AG08395 (cell line): Measurements from ENCODE around the gene AFF3.
"Not testable (repeated sequence)": the region's sequence is repeated elsewhere in the genome, so short reads cannot be mapped to it uniquely, and the experiment has no call there.

Source experiments
- DNase-seq: peaks from one replicate; pipeline ENCODE4 v3.0.0; 2012; ENCODE audit warnings: mixed read lengths, low spot score

The AFF3 gene

DNA sequence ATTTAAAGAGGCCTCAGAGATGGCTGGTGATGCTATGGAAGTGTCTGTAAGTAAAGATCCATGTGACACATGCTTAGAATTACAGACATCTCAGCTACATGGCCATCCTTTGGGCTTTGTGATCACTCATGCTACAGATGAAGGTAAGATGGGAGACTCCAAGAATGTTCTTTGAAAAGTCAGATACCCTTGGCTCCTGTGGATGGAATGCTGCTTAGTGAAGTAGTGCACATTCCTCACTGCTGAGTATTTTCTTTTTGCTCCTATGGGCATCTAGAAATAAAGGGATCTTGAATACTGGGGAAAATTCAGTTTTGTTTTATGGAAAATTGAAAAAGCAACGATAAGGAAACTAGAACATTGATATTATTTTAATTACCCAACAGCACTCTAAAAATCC, 597.3 kb downstream of the AFF3 start:
- peak; percentile 61 for DNase-seq

DNA sequence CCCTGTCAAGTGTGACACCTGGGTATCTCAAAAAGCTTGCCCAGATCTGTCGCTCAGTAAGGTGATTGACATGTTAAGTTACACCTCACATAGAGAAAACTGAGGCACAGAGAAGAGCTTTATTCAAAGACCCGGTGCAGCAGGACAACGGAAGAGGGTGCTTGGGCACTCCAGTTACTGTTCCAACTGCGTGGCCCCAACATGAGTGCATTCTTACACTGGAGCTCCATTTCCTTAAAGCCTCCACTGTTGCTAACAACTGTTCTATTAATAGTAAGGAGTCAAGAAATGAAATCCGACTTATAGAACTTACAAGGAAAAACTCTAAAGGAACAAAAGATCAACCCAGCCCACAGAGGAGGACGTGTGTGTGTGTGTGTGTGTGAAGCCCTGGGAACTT, 597.8 kb downstream of the AFF3 start:
- no peak for DNase-seq

DNA sequence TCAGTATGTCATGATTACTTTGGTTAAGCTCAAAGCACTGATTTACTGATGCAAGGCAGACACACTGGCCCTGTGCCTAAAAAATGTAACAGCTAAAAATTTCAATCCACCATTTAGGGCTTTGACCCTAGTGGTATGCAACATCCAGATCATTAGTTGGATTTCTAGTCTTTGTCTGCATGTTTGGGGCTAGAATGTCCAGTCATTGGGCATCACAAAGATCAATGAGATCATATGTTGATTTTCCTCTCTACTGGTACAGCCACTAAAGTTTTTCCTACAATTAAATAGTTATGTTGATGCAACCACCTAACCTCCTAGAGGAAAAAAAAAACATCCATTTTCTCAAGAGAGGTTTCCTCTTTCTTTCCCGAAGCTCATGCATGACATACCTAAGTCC, 599.1 kb downstream of the AFF3 start:
- no peak for DNase-seq

DNA sequence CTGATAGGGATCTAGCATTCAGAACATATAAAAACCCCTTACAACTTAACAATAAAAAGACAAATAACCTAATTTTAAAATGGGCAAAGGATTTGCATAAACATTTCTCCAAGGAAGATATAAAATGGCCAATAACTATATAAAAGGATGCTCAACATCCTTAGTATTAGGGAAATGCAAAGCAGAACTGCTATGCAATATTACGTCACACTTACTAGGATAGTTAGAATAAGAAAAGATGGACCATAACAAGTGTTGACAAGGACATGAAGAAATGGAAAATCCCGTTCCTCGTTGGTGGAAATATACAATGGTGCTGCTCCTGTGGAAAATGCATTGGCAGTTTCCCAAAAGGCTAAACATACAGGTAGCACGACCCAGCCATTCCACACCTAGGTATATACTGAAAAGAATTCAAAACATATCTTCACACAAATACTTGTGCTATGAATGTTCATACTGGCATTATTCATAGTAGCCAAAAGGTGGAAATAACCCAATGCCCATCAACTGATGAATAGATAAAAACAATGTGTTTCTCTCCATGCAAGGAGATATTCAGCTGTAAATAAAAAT, 604.4 kb downstream of the AFF3 start:
- no peak for DNase-seq

DNA sequence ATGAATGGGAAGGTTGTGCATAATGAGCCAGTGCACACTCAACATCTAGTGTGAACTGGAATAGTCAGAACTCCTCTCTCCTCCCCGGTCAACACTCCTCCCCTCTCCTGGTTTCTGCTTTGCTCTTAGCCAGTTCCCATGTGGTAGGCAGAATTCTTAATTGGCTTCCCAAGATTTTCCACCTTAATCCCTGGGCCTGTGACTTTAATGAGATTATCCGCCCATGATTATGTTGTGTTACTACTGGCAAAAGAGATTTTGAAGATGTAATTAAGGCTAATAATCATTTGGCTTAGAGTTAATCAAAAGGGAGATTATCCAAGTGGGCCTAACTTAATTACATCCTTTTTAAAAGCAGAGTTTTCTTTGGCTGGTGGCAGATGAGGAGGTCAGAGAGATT, 618.3 kb downstream of the AFF3 start:
- no peak for DNase-seq

- no peak for DNase-seq
Observed at GRCh38 chr2:99522157-99522556, 620.2 kb downstream of the AFF3 start.

GRCh38 chr2:99520813-99521212, 621.6 kb downstream of the AFF3 start:
- DNase-seq, result no peak

DNA sequence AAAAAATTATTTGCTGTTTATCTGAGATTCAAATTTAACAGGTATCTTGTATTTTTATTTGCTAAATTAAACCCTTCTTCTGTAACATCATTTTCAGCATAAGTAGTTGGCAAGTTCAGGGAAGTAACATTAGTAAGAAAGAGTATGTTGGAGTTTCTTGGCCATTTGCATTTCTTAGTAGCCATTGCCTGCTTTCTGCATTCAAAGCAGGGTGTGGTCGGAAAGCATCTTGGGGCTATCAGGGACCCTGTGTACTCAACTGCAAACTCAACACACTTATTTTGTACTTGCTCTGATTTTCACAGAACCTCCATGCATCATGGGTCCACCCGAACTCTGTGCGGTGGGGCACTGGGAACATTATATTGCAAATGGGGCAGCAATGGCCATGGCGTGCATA, 622.2 kb downstream of the AFF3 start:
- no peak for DNase-seq

GRCh38 chr2:99514357-99514756, 628.0 kb downstream of the AFF3 start:
- DNase-seq, result no peak

DNA sequence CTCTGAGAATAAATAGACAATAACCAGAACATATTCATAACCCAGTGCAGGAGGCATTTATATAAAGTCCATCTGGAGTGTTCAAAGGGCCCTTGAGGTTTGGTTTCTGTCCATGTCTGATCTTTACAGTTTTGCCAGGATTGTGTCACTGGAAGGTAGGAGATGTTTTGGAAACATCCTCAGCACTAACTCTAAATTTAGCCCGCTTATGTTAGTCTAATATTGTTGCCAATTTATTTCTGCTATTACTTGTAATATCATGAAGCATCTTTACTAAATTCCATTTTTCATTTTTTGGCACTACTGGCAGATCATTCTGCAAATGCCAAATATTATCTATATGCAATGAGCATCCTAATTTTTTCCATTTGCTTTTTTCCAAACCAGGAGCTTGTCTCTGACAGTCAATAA, 630.2 kb downstream of the AFF3 start:
- no peak for DNase-seq

DNA sequence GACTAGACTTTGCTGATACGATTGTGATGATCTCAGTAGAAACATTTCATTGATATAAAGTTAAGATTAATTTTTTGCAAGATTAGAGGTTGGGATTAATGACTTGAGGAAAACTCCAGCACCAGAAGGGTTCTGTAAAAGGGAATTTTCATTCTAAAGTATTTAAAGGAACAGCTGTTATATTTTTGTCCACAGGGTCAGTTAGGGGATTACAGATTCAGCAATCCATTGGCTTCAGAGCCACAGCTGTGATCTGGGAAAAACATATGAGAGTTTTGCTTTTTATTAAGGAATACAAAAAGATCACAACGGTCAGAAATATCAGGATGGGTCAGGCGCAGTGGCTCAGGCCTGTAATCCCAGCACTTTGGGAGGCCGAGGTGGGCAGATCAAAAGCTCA, 633.0 kb downstream of the AFF3 start:
- no peak for DNase-seq

- no peak for DNase-seq
Observed at GRCh38 chr2:99507937-99508818, 634.2 kb downstream of the AFF3 start.

GRCh38 chr2:99504844-99505584, 637.4 kb downstream of the AFF3 start:
- no peak for DNase-seq

DNA sequence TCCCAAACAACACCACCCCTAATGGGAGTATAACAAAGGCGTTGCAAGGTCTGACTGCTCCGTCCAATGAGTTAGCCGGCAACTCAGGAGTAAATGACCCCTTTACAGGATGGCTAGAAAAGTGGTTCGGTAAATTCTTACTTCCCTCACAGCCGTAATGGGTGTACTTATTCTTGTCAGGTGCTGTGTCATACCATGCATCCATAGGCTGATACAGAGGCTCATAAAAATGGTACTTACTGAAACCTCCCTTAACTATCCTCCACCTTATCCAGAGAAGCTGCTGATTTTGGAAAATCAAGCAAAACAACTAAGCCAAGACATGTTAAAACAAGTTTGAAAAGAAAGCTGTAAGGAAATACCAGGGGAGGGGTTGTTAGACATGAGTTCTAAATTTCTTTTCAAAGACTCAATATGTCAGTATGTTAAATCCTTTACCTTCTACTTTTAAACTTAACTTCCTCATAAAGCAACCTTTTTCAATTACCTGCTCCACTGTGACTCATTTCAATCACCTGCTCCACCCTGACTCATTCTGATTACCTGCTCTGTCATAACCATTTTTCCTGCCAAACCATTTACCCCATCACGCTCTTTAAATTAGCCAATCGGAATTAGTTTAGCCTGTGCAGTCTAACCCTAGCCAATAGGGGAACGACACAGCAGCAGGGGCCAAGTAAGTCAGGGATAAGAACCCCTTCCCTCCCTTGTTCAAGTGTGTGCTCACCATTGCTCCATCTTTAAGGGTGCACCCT, 638.6 kb downstream of the AFF3 start:
- DNase-seq, result not testable (repeated sequence)

GRCh38 chr2:99496021-99496420, 646.4 kb downstream of the AFF3 start:
- DNase-seq, result no peak
